Measurements from ENCODE around the gene CTDSPL2. TPM values are rescaled to one million over a fixed set of nuclear protein-coding genes. Genes with fewer than 3 reads are reported as not detected.
"Not testable (repeated sequence)": the region's sequence is repeated elsewhere in the genome, so short reads cannot be mapped to it uniquely, and the experiment has no call there.

The CTDSPL2 gene
- total RNA-seq, 2 donors from 2014 or later, result 73.4 to 78.6 TPM

DNA sequence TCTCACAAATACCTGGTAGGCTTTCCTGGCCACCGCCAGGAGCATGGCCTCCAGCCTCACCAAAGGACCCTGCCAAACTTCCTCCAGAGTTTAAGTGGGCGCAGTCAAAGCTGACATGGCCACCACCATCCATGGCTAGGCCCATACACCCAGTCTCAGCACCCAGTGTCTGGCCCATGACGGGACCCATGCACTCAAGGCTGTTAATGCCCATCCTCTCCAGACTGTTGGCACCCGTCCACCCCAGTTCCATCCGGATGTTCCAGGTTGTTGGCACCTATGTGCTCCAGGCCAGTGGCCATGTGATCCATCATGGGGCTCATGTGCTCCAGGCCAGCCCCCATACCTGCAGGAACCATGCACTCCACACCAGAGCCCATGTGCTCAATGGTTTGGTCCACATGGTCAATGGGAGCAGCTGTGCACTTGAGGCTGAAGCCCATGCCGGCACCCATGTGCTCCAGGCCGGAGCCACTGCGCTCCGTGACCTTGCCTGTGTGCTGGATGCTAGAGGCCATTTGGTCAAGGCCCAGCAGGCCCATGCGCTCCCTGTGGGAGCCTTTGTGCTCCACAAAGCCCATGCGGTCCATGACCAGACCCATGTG lies 20.4 kb downstream of the CTDSPL2 start:
- peaks cover 6% of the 10 kb centered on the region for H3K36me3 Mint-ChIP-seq (ENCODE audit: low read depth)
- H3K4me1 Mint-ChIP-seq, result peaks cover 11% of the 10 kb centered on the region
- ATAC-seq (no peak), DNase-seq (no peak)
- no peak overlapping the region for H3K27ac Mint-ChIP-seq
- no peaks in the 10 kb centered on the region for H3K27me3 Mint-ChIP-seq
- H3K4me3 Mint-ChIP-seq, result no peak overlapping the region
- no peaks in the 10 kb centered on the region for H3K9me3 ChIP-seq (ENCODE audit: control insufficient read depth, low read length, poor library complexity, severe bottlenecking)

DNA sequence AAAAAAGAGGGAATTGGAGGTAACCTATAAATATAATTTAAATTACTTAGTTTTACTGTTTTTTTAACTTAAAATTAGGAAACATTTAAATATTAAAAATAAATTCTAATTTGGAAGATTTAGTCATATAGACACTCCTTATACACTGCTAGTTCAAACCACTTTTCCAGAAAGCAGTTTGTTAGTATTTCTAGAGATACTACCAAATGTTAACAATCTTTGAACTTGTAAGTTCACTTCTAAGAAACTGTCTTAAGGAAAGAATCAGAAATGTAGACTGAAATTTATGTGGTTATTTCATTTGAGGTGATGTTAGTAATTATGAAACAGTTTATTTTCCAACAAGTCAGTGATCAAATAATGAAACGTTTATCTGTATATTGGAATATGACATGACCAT lies 22.7 kb downstream of the CTDSPL2 start:
- Mint-ChIP-seq H3K4me1 (peaks cover 11% of the 10 kb centered on the region), H3K36me3 (ENCODE audit: low read depth) (peaks cover 6% of the 10 kb centered on the region), H3K27me3 (no peaks in the 10 kb centered on the region), H3K27ac (no peak overlapping the region), H3K4me3 (no peak overlapping the region)
- no peak for DNase-seq
- H3K9me3 ChIP-seq (ENCODE audit: control insufficient read depth, low read length, poor library complexity, severe bottlenecking), result no peaks in the 10 kb centered on the region
- ATAC-seq, result no peak

DNA sequence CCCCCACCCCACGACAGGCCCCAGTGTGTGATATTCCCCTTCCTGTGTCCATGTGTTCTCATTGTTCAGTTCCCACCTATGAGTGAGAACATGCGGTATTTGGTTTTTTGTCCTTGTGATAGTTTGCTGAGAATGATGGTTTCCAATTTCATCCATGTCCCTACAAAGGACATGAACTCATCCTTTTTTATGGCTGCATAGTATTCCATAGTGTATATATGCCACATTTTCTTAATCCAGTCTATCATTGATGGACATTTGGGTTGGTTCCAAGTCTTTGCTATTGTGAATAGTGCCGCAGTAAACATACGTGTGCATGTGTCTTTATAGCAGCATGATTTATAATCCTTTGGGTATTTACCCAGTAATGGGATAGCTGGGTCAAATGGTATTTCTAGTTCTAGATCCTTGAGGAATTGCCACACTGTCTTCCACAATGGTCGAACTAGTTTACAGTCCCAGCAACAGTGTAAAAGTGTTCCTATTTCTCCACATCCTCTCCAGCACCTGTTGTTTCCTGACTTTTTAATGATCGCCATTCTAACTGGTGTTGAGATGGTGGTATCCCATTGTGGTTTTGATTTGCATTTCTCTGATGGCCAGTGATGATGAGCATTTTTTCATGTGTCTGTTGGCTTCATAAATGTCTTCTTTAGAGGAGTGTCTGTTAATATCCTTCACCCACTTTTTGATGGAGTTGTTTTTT lies 26.3 kb downstream of the CTDSPL2 start:
- H3K27ac Mint-ChIP-seq; H3K4me3 Mint-ChIP-seq; DNase-seq; ATAC-seq; H3K36me3 Mint-ChIP-seq (ENCODE audit: low read depth); H3K27me3 Mint-ChIP-seq; H3K9me3 ChIP-seq (ENCODE audit: control insufficient read depth, low read length, poor library complexity, severe bottlenecking): not testable (repeated sequence)
- peaks cover 19% of the 10 kb centered on the region for H3K4me1 Mint-ChIP-seq

DNA sequence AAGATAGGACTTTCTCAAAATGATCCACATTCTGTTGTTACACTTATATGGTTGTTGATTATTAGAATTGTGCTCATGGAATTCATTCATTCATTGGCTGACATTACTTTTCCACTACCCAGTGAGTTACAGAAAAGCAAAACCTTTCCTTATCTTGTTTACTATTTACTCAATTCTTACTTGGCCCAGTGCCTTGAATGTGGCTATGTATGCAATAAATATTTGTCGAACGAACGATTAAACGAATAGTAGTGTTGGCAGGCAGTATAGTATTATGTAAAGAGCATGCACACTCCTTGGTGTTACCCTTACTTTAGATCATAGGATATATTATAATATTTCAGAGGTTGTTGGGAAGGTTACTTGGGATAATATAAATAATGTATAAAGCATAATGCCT lies 31.0 kb downstream of the CTDSPL2 start:
- peaks cover 14% of the 10 kb centered on the region for H3K4me1 Mint-ChIP-seq
- no peak overlapping the region for H3K27ac Mint-ChIP-seq
- no peak overlapping the region for H3K4me3 Mint-ChIP-seq
- DNase-seq (no peak), ATAC-seq (no peak)
- no peaks in the 10 kb centered on the region for H3K36me3 Mint-ChIP-seq (ENCODE audit: low read depth)
- H3K9me3 ChIP-seq (ENCODE audit: control insufficient read depth, low read length, poor library complexity, severe bottlenecking), result no peaks in the 10 kb centered on the region
- H3K27me3 Mint-ChIP-seq, result no peaks in the 10 kb centered on the region

DNA sequence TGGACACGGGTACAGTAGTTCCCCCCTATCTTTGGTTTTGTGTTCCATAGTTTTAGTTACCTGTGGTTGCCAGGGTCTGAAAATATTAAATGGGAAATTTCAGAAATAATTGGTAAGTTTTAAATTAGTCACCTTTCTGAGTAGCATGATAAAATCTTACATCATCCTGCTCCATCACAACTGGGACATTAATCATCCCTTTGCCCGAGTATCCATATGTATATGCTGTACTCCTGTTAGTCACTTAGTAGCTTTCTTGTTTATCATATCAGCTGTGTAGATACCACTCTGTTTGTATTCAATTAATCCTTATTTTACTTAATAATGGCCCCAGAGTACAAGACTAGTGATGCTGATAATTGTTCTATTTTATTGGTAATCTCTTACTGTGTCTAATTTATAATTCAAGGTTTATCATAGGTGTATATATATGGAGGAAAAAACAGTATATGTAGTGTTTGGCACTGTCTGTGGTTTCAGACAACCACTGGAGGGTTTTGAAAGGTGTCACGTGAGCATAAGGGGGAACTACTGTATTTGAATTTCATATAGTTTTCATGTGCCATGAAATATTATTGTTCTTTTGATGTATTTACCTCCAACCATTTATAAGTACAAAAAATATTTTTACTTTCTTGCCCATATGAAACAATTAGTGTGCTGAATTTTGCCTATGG lies 41.4 kb downstream of the CTDSPL2 start:
- Mint-ChIP-seq H3K27ac (no peak overlapping the region), H3K4me3 (no peak overlapping the region), H3K36me3 (ENCODE audit: low read depth) (peaks cover 4% of the 10 kb centered on the region), H3K4me1 (peaks cover 22% of the 10 kb centered on the region), H3K27me3 (no peaks in the 10 kb centered on the region)
- no peaks in the 10 kb centered on the region for H3K9me3 ChIP-seq (ENCODE audit: control insufficient read depth, low read length, poor library complexity, severe bottlenecking)
- DNase-seq, result no peak
- peak; percentile 61 for ATAC-seq

DNA sequence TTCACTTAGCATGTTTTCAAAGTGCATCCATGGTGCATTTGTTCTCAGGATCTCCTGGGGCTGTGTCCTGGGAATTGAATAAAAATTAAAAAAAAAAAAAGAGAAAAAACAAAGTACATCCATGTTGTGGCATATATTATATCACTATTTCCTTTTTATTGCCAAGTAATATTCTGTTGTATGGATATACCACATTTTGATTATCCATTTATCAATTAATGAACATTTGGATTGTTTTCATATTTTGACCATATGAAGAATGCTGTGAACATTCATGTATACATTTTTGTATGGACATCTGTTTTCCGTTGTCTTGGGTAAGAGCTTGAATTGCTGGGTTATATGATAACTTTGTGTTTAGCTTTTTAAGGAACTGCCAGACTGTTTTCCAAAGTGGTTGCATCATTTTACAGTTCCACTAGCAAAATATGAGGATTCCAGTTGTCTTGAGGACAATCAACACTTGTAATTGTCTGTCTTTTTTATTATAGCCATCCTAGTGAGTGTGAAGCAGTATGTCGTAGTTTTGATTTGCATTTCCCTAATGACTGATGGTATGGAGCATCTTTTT lies 44.5 kb downstream of the CTDSPL2 start:
- Mint-ChIP-seq H3K27ac (no peak overlapping the region), H3K36me3 (ENCODE audit: low read depth) (peaks cover 2% of the 10 kb centered on the region), H3K27me3 (no peaks in the 10 kb centered on the region), H3K4me3 (no peak overlapping the region), H3K4me1 (peaks cover 19% of the 10 kb centered on the region)
- no peaks in the 10 kb centered on the region for H3K9me3 ChIP-seq (ENCODE audit: control insufficient read depth, low read length, poor library complexity, severe bottlenecking)
- DNase-seq (no peak), ATAC-seq (no peak)

DNA sequence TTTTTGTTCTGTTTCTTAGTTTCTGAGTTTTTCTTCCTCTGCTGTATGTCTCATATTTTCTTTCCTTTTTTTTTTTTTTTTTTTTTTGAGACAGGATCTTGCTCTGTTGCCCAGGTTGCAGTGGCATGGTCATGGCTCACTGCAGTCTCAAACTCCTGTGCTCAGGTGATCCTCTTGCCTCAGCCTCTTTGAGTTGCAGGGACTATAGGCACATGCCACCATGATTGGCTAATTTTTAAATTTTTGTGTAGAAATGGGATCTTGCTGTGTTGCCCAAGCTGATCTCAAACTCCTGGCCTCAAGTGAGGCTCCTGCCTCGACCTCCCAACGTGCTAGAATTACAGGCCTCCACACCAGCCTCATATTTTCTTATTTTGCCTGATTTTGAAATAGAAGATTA lies 51.9 kb downstream of the CTDSPL2 start:
- Mint-ChIP-seq H3K27ac (peak overlapping the region; percentile 82), H3K27me3 (no peaks in the 10 kb centered on the region), H3K4me1 (peaks cover 23% of the 10 kb centered on the region), H3K4me3 (no peak overlapping the region), H3K36me3 (ENCODE audit: low read depth) (no peaks in the 10 kb centered on the region)
- DNase-seq (no peak), ATAC-seq (no peak)
- H3K9me3 ChIP-seq (ENCODE audit: control insufficient read depth, low read length, poor library complexity, severe bottlenecking), result no peaks in the 10 kb centered on the region

DNA sequence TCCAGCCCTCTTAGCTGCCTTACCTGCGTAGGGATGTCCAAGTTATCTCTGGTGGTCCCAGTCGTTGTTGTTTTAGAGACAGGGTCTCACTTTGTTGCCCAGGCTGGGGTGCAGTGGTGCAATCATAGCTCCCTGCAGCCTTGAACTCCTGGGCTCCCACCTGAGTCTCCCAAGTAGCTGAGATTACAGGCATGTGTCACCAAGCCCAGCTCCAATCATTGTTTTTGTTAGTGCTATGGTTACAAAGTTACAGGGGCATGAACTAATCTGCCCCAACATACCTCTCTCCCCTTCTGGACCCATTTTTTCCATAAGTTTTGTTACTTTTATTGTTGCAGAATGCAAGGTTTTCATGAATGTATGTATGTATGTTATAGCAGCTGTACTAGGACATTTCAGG lies 54.7 kb downstream of the CTDSPL2 start:
- Mint-ChIP-seq H3K36me3 (ENCODE audit: low read depth) (no peaks in the 10 kb centered on the region), H3K27ac (peak overlapping the region; percentile 8), H3K27me3 (no peaks in the 10 kb centered on the region), H3K4me3 (no peak overlapping the region), H3K4me1 (peaks cover 24% of the 10 kb centered on the region)
- no peak for ATAC-seq
- no peak for DNase-seq
- no peaks in the 10 kb centered on the region for H3K9me3 ChIP-seq (ENCODE audit: control insufficient read depth, low read length, poor library complexity, severe bottlenecking)

DNA sequence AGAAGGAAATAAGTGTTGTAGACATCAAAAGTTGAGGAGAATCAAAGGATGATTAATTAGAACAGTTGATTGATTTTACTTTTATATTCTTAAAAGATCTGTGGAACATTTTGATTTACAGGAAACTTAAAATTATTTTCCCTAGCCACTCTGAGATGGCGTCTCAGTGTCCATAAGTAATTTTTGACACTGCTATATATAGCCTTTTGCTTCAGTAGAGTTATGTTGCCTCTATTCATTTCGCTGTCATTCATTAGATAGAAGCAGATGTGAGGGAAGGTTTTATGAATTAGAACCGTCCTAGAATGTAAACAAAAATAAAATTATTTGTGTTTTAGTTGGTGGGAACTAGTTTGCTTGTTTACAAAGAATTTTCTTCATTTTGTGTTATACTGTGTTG lies 58.5 kb downstream of the CTDSPL2 start:
- no peak overlapping the region for H3K4me3 Mint-ChIP-seq
- DNase-seq, result no peak
- H3K9me3 ChIP-seq (ENCODE audit: control insufficient read depth, low read length, poor library complexity, severe bottlenecking), result no peaks in the 10 kb centered on the region
- peaks cover 16% of the 10 kb centered on the region for H3K36me3 Mint-ChIP-seq (ENCODE audit: low read depth)
- peaks cover 23% of the 10 kb centered on the region for H3K4me1 Mint-ChIP-seq
- H3K27me3 Mint-ChIP-seq, result no peaks in the 10 kb centered on the region
- H3K27ac Mint-ChIP-seq, result peak overlapping the region; percentile 79
- no peak for ATAC-seq

DNA sequence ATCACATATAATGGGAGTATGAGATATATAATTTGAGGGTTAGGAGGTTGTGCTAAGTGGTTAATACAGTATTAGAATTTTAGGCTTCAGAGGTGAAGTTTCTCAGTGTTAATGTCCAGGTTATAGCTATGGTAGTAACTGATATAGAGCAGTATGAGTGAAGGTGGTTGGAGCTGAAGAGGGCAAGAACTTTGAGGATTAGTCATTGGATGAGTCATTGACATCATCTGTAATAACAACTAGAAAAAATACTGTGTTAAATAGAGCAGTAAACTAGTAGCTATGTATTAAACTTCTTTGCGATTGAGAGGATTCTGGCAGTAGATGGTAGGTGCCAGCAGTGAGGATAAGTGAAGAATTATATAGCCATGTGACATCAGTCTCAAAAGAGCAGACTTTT lies 62.0 kb downstream of the CTDSPL2 start:
- DNase-seq (no peak), ATAC-seq (no peak)
- Mint-ChIP-seq H3K27ac (peak overlapping the region; percentile 37), H3K27me3 (no peaks in the 10 kb centered on the region), H3K4me3 (no peak overlapping the region), H3K4me1 (peaks cover 23% of the 10 kb centered on the region), H3K36me3 (ENCODE audit: low read depth) (peaks cover 16% of the 10 kb centered on the region)
- H3K9me3 ChIP-seq (ENCODE audit: control insufficient read depth, low read length, poor library complexity, severe bottlenecking), result no peaks in the 10 kb centered on the region

DNA sequence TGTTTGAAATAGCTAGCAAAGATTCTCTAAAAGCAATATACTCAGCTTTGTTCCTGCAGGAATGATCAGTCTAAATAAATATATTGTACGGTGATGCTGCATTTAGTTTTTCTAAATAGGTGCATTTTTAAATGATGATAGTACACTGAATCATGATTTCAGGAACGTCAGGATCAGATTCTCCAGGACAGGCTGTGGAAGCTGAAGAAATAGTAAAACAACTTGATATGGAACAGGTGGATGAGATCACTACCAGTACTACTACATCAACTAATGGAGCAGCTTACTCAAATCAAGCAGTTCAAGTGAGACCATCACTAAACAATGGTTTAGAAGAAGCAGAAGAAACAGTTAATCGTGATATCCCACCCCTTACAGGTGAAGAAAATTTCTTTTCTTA lies 63.2 kb downstream of the CTDSPL2 start:
- no peak for ATAC-seq
- no peak overlapping the region for H3K4me3 Mint-ChIP-seq
- H3K4me1 Mint-ChIP-seq, result peaks cover 22% of the 10 kb centered on the region
- H3K27me3 Mint-ChIP-seq, result no peaks in the 10 kb centered on the region
- H3K9me3 ChIP-seq (ENCODE audit: control insufficient read depth, low read length, poor library complexity, severe bottlenecking), result no peaks in the 10 kb centered on the region
- no peak overlapping the region for H3K27ac Mint-ChIP-seq
- no peak for DNase-seq
- H3K36me3 Mint-ChIP-seq (ENCODE audit: low read depth), result peaks cover 16% of the 10 kb centered on the region

DNA sequence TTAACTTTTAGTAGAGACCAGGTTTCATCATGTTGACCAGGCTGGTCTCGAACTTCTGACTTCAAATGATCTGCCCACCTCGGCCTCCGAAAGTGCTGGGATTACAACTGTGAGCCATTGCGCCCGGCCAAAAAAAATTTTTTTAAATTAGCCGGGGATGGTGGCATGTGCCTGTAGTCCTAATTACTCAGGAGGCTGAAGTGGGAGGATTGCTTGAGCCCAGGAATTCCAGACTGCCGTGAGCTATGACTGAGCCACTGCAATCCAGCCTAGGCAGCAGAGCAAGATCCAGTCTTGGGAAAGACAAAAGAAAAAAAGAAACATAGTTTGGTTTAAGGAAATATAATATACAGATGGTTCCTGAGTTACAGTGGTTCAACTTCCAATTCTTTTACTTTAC lies 64.6 kb downstream of the CTDSPL2 start:
- H3K27ac Mint-ChIP-seq, result peak overlapping the region; percentile 14

DNA sequence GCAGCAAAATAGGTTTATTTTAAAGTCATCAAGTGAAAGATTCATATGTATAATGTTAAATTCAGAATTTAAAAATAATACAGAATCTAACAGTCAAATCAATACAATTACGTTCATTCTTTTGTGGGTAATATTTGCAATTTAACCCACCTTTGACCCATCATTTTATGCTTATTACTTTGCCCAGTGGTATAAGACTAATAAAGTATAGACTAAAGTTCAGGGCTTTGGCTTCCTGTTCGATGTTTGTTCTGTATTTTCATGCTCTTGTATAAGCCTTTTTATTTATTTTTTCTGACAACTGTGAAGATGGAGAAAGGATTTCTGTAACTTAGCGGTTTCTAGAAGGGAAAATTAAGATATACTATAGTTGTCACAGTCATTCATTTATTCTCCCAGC lies 65.2 kb downstream of the CTDSPL2 start:
- H3K27ac Mint-ChIP-seq, result peak overlapping the region; percentile 14
- DNase-seq (no peak), ATAC-seq (no peak)
- no peaks in the 10 kb centered on the region for H3K9me3 ChIP-seq (ENCODE audit: control insufficient read depth, low read length, poor library complexity, severe bottlenecking)
- peaks cover 21% of the 10 kb centered on the region for H3K4me1 Mint-ChIP-seq
- no peak overlapping the region for H3K4me3 Mint-ChIP-seq
- no peaks in the 10 kb centered on the region for H3K27me3 Mint-ChIP-seq
- H3K36me3 Mint-ChIP-seq (ENCODE audit: low read depth), result peaks cover 13% of the 10 kb centered on the region

More for the DNA sequence above, 64.6 kb downstream of the CTDSPL2 start:
- no peak for ATAC-seq
- DNase-seq, result no peak
- no peaks in the 10 kb centered on the region for H3K27me3 Mint-ChIP-seq
- no peaks in the 10 kb centered on the region for H3K9me3 ChIP-seq (ENCODE audit: control insufficient read depth, low read length, poor library complexity, severe bottlenecking)
- no peak overlapping the region for H3K4me3 Mint-ChIP-seq
- peaks cover 18% of the 10 kb centered on the region for H3K36me3 Mint-ChIP-seq (ENCODE audit: low read depth)
- H3K4me1 Mint-ChIP-seq, result peaks cover 21% of the 10 kb centered on the region

Data from T-helper 17 cell (primary cell).